DMS79 treated with DMSO at 0.1 percent for 48 hours (cell line): ENCODE measurements around the gene USP9Y.
A peak's percentile ranks its signal among the peaks of the same experiment; 100 is the strongest.

Source experiments
- DNase-seq: peaks from one replicate; lab custom pipeline; 2025; lab: John Stamatoyannopoulos, UW

The USP9Y gene

GRCh38 chrY:12793999-12794398, 93.0 kb downstream of the USP9Y start:
- DNase-seq = no peak

GRCh38 chrY:12808046-12808445, 107.0 kb downstream of the USP9Y start:
- DNase-seq = no peak

GRCh38 chrY:12809034-12809433, 108.0 kb downstream of the USP9Y start:
- DNase-seq = no peak

GRCh38 chrY:12823408-12823807, 122.4 kb downstream of the USP9Y start:
- no peak for DNase-seq

- DNase-seq = no peak
Measured at GRCh38 chrY:12826791-12827190, 125.8 kb downstream of the USP9Y start.

GRCh38 chrY:12833284-12833683, 132.3 kb downstream of the USP9Y start:
- DNase-seq = no peak

GRCh38 chrY:12837550-12837949, 136.5 kb downstream of the USP9Y start:
- no peak for DNase-seq

GRCh38 chrY:12841368-12841767, 140.3 kb downstream of the USP9Y start:
- DNase-seq = no peak

GRCh38 chrY:12846793-12847192, 145.8 kb downstream of the USP9Y start:
- DNase-seq = no peak

GRCh38 chrY:12855791-12856275, 154.8 kb downstream of the USP9Y start:
- DNase-seq = no peak

- DNase-seq = no peak
Measured at GRCh38 chrY:12867960-12868359, 166.9 kb downstream of the USP9Y start.

GRCh38 chrY:12896973-12897372, 195.9 kb downstream of the USP9Y start:
- no peak for DNase-seq

GRCh38 chrY:12898604-12899003, 197.6 kb downstream of the USP9Y start:
- peak; percentile 51 for DNase-seq

- DNase-seq = peak; percentile 42
Measured at GRCh38 chrY:12904618-12905516, 203.8 kb downstream of the USP9Y start, which contains the start of gene DDX3Y. DDX3Y (plus strand) TSS chrY:12904868; CDS start chrY:12904937, 69 bp downstream.

GRCh38 chrY:12905517-12905872, 204.5 kb downstream of the USP9Y start:
- DNase-seq = peak; percentile 7

GRCh38 chrY:12905895-12906294, 204.9 kb downstream of the USP9Y start:
- DNase-seq = peak; percentile 0
